IMR-90 (cell line): ENCODE data around the gene PGBD5. TPM values are rescaled to one million over a fixed set of nuclear protein-coding genes. Genes with fewer than 3 reads are reported as not detected.

Source experiments
- ATAC-seq: fragments of 200-7000 bp; cut with Tn5 transposase; 2 replicates; pipeline ENCODE4 v1.9.1; 2020; ENCODE audit warnings: low read depth, mild to moderate bottlenecking, moderate library complexity
- BruUV-seq: library from RNA; stranded (reverse); fragments of 400-500 nt; replicated peaks from 2 replicates; lab custom pipeline; 2021; lab: Mats Ljungman, UMichigan
- CTCF ChIA-PET: fragments of 300-600 bp; formaldehyde crosslinking; extraction: SDS; loops from one replicate; lab custom pipeline; 2021; ENCODE audit warnings: antibody characterized with exemption; lab: Yijun Ruan, JAX
- POLR2A ChIA-PET: fragments of 300-600 bp; sonication (Branson Sonifier 250); formaldehyde crosslinking; loops from one replicate; lab custom pipeline; 2022; ENCODE audit warnings: antibody characterized with exemption; ENCODE audit not compliant: unreplicated experiment; lab: Charles Lee
- DNase-seq: peaks from one replicate; pipeline ENCODE4 v3.0.0; 2013
- H2AFZ ChIP-seq: replicated peaks from 2 replicates; pipeline ENCODE3; 2013; ENCODE audit warnings: low read length, mild to moderate bottlenecking; ENCODE audit not compliant: poor library complexity
- H2AK5ac ChIP-seq: 2 replicates; pipeline ENCODE4 v1.6.1; 2013; ENCODE audit warnings: low read depth, low read length, inconsistent platforms
- H2AK9ac ChIP-seq: replicated peaks from 2 replicates; pipeline ENCODE3; 2013; ENCODE audit warnings: mild to moderate bottlenecking, low read depth, low read length, moderate library complexity; ENCODE audit not compliant: poor library complexity
- H2BK120ac ChIP-seq: 2 replicates; pipeline ENCODE4 v1.6.1; 2013; ENCODE audit warnings: low read depth, low read length, inconsistent platforms
- H2BK15ac ChIP-seq: 3 replicates; pipeline ENCODE4 v1.6.1; 2013; ENCODE audit warnings: low read depth, low read length, inconsistent platforms
- H2BK20ac ChIP-seq: 2 replicates; pipeline ENCODE4 v1.6.1; 2013; ENCODE audit warnings: low read depth, mild to moderate bottlenecking, inconsistent platforms, low read length, moderate library complexity
- H2BK5ac ChIP-seq: 2 replicates; pipeline ENCODE4 v1.6.1; 2013; ENCODE audit warnings: mild to moderate bottlenecking, low read depth, low read length, inconsistent platforms; ENCODE audit not compliant: poor library complexity, severe bottlenecking
- H3K14ac ChIP-seq: replicated peaks from 2 replicates; pipeline ENCODE4 v1.6.1; 2013; ENCODE audit warnings: low read depth, low read length, inconsistent platforms
- H3K18ac ChIP-seq: 2 replicates; pipeline ENCODE4 v1.6.1; 2013; ENCODE audit warnings: low read depth, low read length, control low read depth
- H3K23ac ChIP-seq: 2 replicates; pipeline ENCODE4 v1.6.1; 2013; ENCODE audit warnings: low read depth, low read length, inconsistent platforms
- H3K27ac ChIP-seq: 2 replicates; pipeline ENCODE4 v1.5.1; 2013; ENCODE audit warnings: mild to moderate bottlenecking, control low read depth, low read length; ENCODE audit not compliant: insufficient read depth
- H3K27me3 ChIP-seq: 2 replicates; pipeline ENCODE4 v1.6.1; 2013; ENCODE audit warnings: low read length; ENCODE audit not compliant: control insufficient read depth, insufficient read depth
- H3K36me3 ChIP-seq: 2 replicates; pipeline ENCODE4 v1.6.1; 2013; ENCODE audit warnings: low read length, mixed read lengths; ENCODE audit not compliant: control insufficient read depth, insufficient read depth
- H3K4ac ChIP-seq: 2 replicates; pipeline ENCODE4 v1.6.1; 2013; ENCODE audit warnings: low read depth, low read length, inconsistent platforms
- H3K4me1 ChIP-seq: 2 replicates; pipeline ENCODE4 v1.6.1; 2013; ENCODE audit warnings: low read length, mixed read lengths; ENCODE audit not compliant: control insufficient read depth, insufficient read depth
- H3K4me2 ChIP-seq: 2 replicates; pipeline ENCODE4 v1.6.1; 2013; ENCODE audit warnings: low read depth, mild to moderate bottlenecking, control low read depth, low read length, moderate library complexity
- H3K4me3 ChIP-seq: 2 replicates; pipeline ENCODE4 v1.5.1; 2013; ENCODE audit warnings: low read depth, mild to moderate bottlenecking, control low read depth, low read length, moderate library complexity; ENCODE audit not compliant: insufficient read depth
- H3K56ac ChIP-seq: 2 replicates; pipeline ENCODE4 v1.6.1; 2013; ENCODE audit warnings: low read length, inconsistent platforms; ENCODE audit not compliant: insufficient read depth; ENCODE audit errors: extremely low read depth
- H3K79me1 ChIP-seq, 2 experiments: 2 replicates each; pipeline ENCODE4 v1.6.1; 2013; ENCODE audit warnings: low read length in 2 of 2, inconsistent platforms in 1 of 2, low read depth in 1 of 2
- H3K9ac ChIP-seq: 2 replicates; pipeline ENCODE4 v1.6.1; 2013; ENCODE audit warnings: low read depth, low read length, control low read depth
- H3K9me1 ChIP-seq: 2 replicates; pipeline ENCODE4 v1.6.1; 2013; ENCODE audit warnings: low read length, inconsistent platforms; ENCODE audit not compliant: insufficient read depth
- H3K9me3 ChIP-seq: 2 replicates; pipeline ENCODE4 v1.6.1; 2013; ENCODE audit warnings: low read length; ENCODE audit not compliant: control insufficient read depth, insufficient read depth
- H4K20me1 ChIP-seq: 2 replicates; pipeline ENCODE4 v1.6.1; 2013; ENCODE audit warnings: low read length, inconsistent platforms; ENCODE audit not compliant: insufficient read depth
- H4K5ac ChIP-seq: 2 replicates; pipeline ENCODE4 v1.6.1; 2013; ENCODE audit warnings: mild to moderate bottlenecking, low read depth, low read length, control low read depth
- H4K8ac ChIP-seq, 2 experiments: 2 replicates each; pipeline ENCODE4 v1.6.1; 2013; ENCODE audit warnings: low read depth in 2 of 2, low read length in 2 of 2, control low read depth in 1 of 2, inconsistent platforms in 1 of 2
- H4K91ac ChIP-seq: 2 replicates; pipeline ENCODE4 v1.6.1; 2013; ENCODE audit warnings: low read depth, low read length, inconsistent platforms; ENCODE audit not compliant: insufficient read depth
- BHLHE40 ChIP-seq: fragments of 150-350 bp; IDR thresholded peaks from 2 replicates; pipeline ENCODE4 v1.6.1; 2016; ENCODE audit warnings: mild to moderate bottlenecking, low read depth, low read length
- CHD1 ChIP-seq: IDR thresholded peaks from 2 replicates; pipeline ENCODE4 v1.6.1; 2012; ENCODE audit warnings: low read depth, low read length, improper control_type of control experiment
- FOS ChIP-seq: fragments of 150-350 bp; IDR thresholded peaks from 2 replicates; pipeline ENCODE4 v1.6.1; 2016; ENCODE audit warnings: low read depth, low read length
- MAFK ChIP-seq: IDR thresholded peaks from 2 replicates; pipeline ENCODE4 v1.6.1; 2012; ENCODE audit warnings: low read depth, low read length, improper control_type of control experiment
- MAZ ChIP-seq: IDR thresholded peaks from 2 replicates; pipeline ENCODE4 v1.6.1; 2012; ENCODE audit warnings: low read depth, mild to moderate bottlenecking, low read length, improper control_type of control experiment, moderate library complexity, borderline replicate concordance
- MXI1 ChIP-seq: IDR thresholded peaks from 2 replicates; pipeline ENCODE4 v1.6.1; 2012; ENCODE audit warnings: low read depth, mild to moderate bottlenecking, low read length, moderate library complexity, borderline replicate concordance
- RCOR1 ChIP-seq: IDR thresholded peaks from 2 replicates; pipeline ENCODE4 v1.6.1; 2012; ENCODE audit warnings: mild to moderate bottlenecking, low read length, improper control_type of control experiment; ENCODE audit not compliant: insufficient replicate concordance
- RFX5 ChIP-seq: IDR thresholded peaks from 2 replicates; pipeline ENCODE4 v1.8.0; 2012; ENCODE audit warnings: low read depth, mild to moderate bottlenecking, low read length, moderate library complexity
- SMC3 ChIP-seq: fragments of 150-350 bp; IDR thresholded peaks from 2 replicates; pipeline ENCODE4 v1.6.1; 2016; ENCODE audit warnings: low read depth, mild to moderate bottlenecking, antibody characterized with exemption, low read length, moderate library complexity
- WGBS, 2 experiments: methylation state at CpG; one replicate each; pipeline versions ENCODE4 v1.1.5 to v1.1.7; 2013; ENCODE audit warnings: missing lambda C conversion rate in 2 of 2; ENCODE audit not compliant: insufficient read length in 1 of 2; ENCODE audit errors: extremely low coverage in 2 of 2; 5-methylcytosine and 5-hydroxymethylcytosine counted together
- dilution Hi-C: fragments of 300-500 bp; cut with HindIII; formaldehyde crosslinking; loops from one replicate; pipeline ENCODE4 v1.14.3; 2018; ENCODE audit warnings: low sequenced_read_pairs; ENCODE audit not compliant: unreplicated experiment
- in situ Hi-C: fragments of 300-500 bp; cut with MboI; formaldehyde crosslinking; loops from 3 replicates; pipeline ENCODE4 v1.14.3; 2019; ENCODE audit warnings: low sequenced_read_pairs, inconsistent platforms, mixed read lengths
- intact Hi-C: fragments of 100-400 bp; cut with micrococcal nuclease; formaldehyde crosslinking; loops from 2 replicates; pipeline ENCODE4 v1.10.0; 2022
- polyA plus RNA-seq, 3 experiments: library from polyadenylated mRNA; depleted of rRNA; stranded (reverse); fragments of >200 nt; gene quantifications; 2 replicates each; pipeline ENCODE4 v1.2.3, GENCODE V29; 2012; ENCODE audit warnings: low replicate concordance in 1 of 3
- total RNA-seq: library from RNA; depleted of rRNA; stranded (reverse); fragments of >200 nt; gene quantifications from 2 replicates; pipeline ENCODE4 v1.2.3, GENCODE V29; 2012
- TF ChIP-seq, protein P1 (sequence below): fragments of 150-350 bp; IDR thresholded peaks from 2 replicates; pipeline ENCODE4 v1.6.1; 2017; ENCODE audit warnings: mild to moderate bottlenecking, antibody characterized with exemption, low read length, low read depth
- TF ChIP-seq, protein P2 (sequence below): conservative IDR thresholded peaks from 2 replicates; pipeline ENCODE4 v1.5.1; 2012; ENCODE audit warnings: mild to moderate bottlenecking, low read depth, low read length, improper control_type of control experiment
- TF ChIP-seq, protein P3 (sequence below): fragments of 150-350 bp; IDR thresholded peaks from 2 replicates; pipeline ENCODE4 v1.6.1; 2016; ENCODE audit warnings: low read depth, mild to moderate bottlenecking, low read length, moderate library complexity, borderline replicate concordance

PGBD5 gene
- total and polyA plus RNA-seq, 2 of the 4 experiments (the other 2 are of a cell fraction): 0.18 to 0.36 TPM

DNA sequence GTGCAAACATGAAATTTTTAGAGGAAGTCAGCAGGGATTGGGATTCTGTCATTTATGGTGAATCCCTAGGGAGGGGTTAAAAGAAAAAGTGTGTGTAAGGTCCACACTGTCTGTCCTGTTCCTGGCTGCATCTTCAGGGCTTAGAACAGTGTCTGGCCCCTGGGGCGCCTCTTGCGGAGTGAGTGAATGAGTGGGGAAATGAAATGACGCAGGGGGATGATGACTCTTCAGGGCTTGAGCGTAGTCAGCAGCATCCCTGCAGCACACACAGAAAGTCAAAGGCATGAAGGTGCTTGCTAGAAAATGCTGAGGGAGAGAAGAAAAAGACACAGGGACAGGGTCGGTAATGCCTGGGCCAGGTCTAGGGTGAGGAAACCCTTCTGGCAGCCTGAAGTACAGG is 57.8 kb downstream of the PGBD5 start:
- H3K9me3 ChIP-seq: no peaks in the 10 kb centered on the region; the same call in 1 of the 2 replicates
- CTCF ChIA-PET: no interaction called here
- H3K14ac ChIP-seq: no peak overlapping the region
- H3K27ac ChIP-seq: no peak overlapping the region
- dilution Hi-C loops (no loop called here), intact Hi-C loops (no loop called here), in situ Hi-C loops (no loop called here)
- BruUV-seq: no TSS peak
- TF ChIP-seq, protein P1, sequence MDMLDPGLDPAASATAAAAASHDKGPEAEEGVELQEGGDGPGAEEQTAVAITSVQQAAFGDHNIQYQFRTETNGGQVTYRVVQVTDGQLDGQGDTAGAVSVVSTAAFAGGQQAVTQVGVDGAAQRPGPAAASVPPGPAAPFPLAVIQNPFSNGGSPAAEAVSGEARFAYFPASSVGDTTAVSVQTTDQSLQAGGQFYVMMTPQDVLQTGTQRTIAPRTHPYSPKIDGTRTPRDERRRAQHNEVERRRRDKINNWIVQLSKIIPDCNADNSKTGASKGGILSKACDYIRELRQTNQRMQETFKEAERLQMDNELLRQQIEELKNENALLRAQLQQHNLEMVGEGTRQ: no peak
- TF ChIP-seq FOS: no peak
- TF ChIP-seq BHLHE40: no peak
- TF ChIP-seq MAZ: no peak
- TF ChIP-seq, protein P2, sequence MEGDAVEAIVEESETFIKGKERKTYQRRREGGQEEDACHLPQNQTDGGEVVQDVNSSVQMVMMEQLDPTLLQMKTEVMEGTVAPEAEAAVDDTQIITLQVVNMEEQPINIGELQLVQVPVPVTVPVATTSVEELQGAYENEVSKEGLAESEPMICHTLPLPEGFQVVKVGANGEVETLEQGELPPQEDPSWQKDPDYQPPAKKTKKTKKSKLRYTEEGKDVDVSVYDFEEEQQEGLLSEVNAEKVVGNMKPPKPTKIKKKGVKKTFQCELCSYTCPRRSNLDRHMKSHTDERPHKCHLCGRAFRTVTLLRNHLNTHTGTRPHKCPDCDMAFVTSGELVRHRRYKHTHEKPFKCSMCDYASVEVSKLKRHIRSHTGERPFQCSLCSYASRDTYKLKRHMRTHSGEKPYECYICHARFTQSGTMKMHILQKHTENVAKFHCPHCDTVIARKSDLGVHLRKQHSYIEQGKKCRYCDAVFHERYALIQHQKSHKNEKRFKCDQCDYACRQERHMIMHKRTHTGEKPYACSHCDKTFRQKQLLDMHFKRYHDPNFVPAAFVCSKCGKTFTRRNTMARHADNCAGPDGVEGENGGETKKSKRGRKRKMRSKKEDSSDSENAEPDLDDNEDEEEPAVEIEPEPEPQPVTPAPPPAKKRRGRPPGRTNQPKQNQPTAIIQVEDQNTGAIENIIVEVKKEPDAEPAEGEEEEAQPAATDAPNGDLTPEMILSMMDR: no peak
- no peak for TF ChIP-seq SMC3
- no peak for TF ChIP-seq RCOR1
- TF ChIP-seq MXI1: no peak
- TF ChIP-seq MAFK: no peak
- TF ChIP-seq CHD1: no peak
- TF ChIP-seq, protein P3, sequence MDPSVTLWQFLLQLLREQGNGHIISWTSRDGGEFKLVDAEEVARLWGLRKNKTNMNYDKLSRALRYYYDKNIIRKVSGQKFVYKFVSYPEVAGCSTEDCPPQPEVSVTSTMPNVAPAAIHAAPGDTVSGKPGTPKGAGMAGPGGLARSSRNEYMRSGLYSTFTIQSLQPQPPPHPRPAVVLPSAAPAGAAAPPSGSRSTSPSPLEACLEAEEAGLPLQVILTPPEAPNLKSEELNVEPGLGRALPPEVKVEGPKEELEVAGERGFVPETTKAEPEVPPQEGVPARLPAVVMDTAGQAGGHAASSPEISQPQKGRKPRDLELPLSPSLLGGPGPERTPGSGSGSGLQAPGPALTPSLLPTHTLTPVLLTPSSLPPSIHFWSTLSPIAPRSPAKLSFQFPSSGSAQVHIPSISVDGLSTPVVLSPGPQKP: no peak
- TF ChIP-seq RFX5: no peak
- no peak overlapping the region for H3K4ac ChIP-seq
- no peak overlapping the region for H3K23ac ChIP-seq
- no peak overlapping the region for H4K8ac ChIP-seq
- H2AFZ ChIP-seq: no peak overlapping the region
- no peak overlapping the region for H3K56ac ChIP-seq
- H3K79me1 ChIP-seq: no peaks in the 10 kb centered on the region
- H3K4me1 ChIP-seq: no peaks in the 10 kb centered on the region
- H2BK5ac ChIP-seq: no peak overlapping the region
- POLR2A ChIA-PET: no interaction called here
- no peak overlapping the region for H4K91ac ChIP-seq
- H2AK9ac ChIP-seq: no peak overlapping the region
- H3K4me2 ChIP-seq: no peak overlapping the region
- H3K4me3 ChIP-seq: no peak overlapping the region
- no peak overlapping the region for H2BK20ac ChIP-seq
- no peak for ATAC-seq
- no peak overlapping the region for H4K5ac ChIP-seq
- H3K18ac ChIP-seq: no peak overlapping the region
- DNase-seq: no peak
- no peak overlapping the region for H2AK5ac ChIP-seq
- H4K20me1 ChIP-seq: no peaks in the 10 kb centered on the region
- no peak overlapping the region for H3K9ac ChIP-seq
- no peaks in the 10 kb centered on the region; the same call in 1 of the 2 replicates for H3K27me3 ChIP-seq
- H2BK15ac ChIP-seq: no peak overlapping the region
- no peak overlapping the region for H2BK120ac ChIP-seq
- no peaks in the 10 kb centered on the region for H3K9me1 ChIP-seq
- H3K36me3 ChIP-seq: no peaks in the 10 kb centered on the region
- 85% methylated on average over 5 of the region's 5 CpGs; no CpG with 5 or more reads in 1 of the 2 experiments for WGBS, 2 experiments
